ENCODE results near the gene GREM2.

GRCh38 chr1:240515505-240515904, 96.5 kb downstream of the GREM2 start:
- TF ChIP-seq GATA2 (IDR thresholded peaks at IDR 0.05; ENCODE audit: low read depth, low read length) (no peak), GATA3 (IDR thresholded peaks at IDR 0.05; ENCODE audit: low read depth, low read length) (no peak)

All from SH-SY5Y (cell line).